ENCODE measurements around the gene PPIB. TPM values are rescaled to one million over a fixed set of nuclear protein-coding genes. Genes with fewer than 3 reads are reported as not detected.
"Not testable (repeated sequence)": the region's sequence is repeated elsewhere in the genome, so short reads cannot be mapped to it uniquely, and the experiment has no call there.

The PPIB gene
- total and polyA plus RNA-seq, 12 donors, result 60.3 to 600 (median 88.1) TPM

GRCh38 chr15:64121614-64122013 lies 41.2 kb downstream of the PPIB start:
- no peak for ATAC-seq
- Histone ChIP-seq H3K36me3 (peaks cover 0 to 100% (median 58%) of the 10 kb centered on the region in 9 donors), H3K27ac (no peak overlapping the region), H3K9me3 (no peaks in the 10 kb centered on the region), H3K27me3 (no peaks in the 10 kb centered on the region), H3K4me1 (no peaks in the 10 kb centered on the region), H3K4me3 (no peak overlapping the region)
- 91 to 92% methylated on average over 4 of the region's 4 CpGs for WGBS, 2 donors
- TF ChIP-seq CTCF (IDR thresholded peaks at IDR 0.05), result no peak
- no peak for DNase-seq
- intact Hi-C loops (cut with DNase I), result no loop called here

- H3K9me3 ChIP-seq; ATAC-seq; H3K4me3 ChIP-seq; DNase-seq; H3K4me1 ChIP-seq; H3K27me3 ChIP-seq; intact Hi-C loops (cut with DNase I); H3K27ac ChIP-seq: not testable (repeated sequence)
- H3K36me3 ChIP-seq, result peaks cover 0 to 100% (median 66%) of the 10 kb centered on the region in 9 donors
- 93 to 96% methylated on average over 2 of the region's 2 CpGs for WGBS, 2 donors
Measured at GRCh38 chr15:64120322-64120721, 42.5 kb downstream of the PPIB start.

GRCh38 chr15:64117759-64118487 lies 44.9 kb downstream of the PPIB start:
- Histone ChIP-seq H3K27me3 (no peaks in the 10 kb centered on the region), H3K4me1 (peaks cover 0 to 8% (median 0%) of the 10 kb centered on the region in 9 donors), H3K4me3 (no peak overlapping the region), H3K27ac (no peak overlapping the region), H3K9me3 (no peaks in the 10 kb centered on the region), H3K36me3 (peaks cover 0 to 100% (median 79%) of the 10 kb centered on the region in 9 donors)
- ATAC-seq (no peak), DNase-seq (no peak)
- intact Hi-C loops (cut with DNase I), result no loop called here
- no peak for TF ChIP-seq CTCF (IDR thresholded peaks at IDR 0.05)
- 88 to 89% methylated on average over 5 of the region's 5 CpGs for WGBS, 2 donors

- H3K4me1 ChIP-seq, result peaks cover 0 to 56% (median 45%) of the 10 kb centered on the region in 9 donors
- no peaks in the 10 kb centered on the region for H3K27me3 ChIP-seq
- no peaks in the 10 kb centered on the region for H3K9me3 ChIP-seq
- no peak for ATAC-seq
- intact Hi-C loops (cut with DNase I), result no loop called here
- H3K36me3 ChIP-seq, result peaks cover 0 to 57% (median 42%) of the 10 kb centered on the region in 9 donors
- H3K4me3 ChIP-seq, result no peak overlapping the region
- TF ChIP-seq CTCF (IDR thresholded peaks at IDR 0.05), result no peak
- 96 to 97% methylated on average over 1 of the region's 1 CpG for WGBS, 2 donors
- H3K27ac ChIP-seq, result peak overlapping the region in 1 of 10 donors; percentile 52
- DNase-seq, result no peak
Measured at GRCh38 chr15:64112904-64113303, 49.9 kb downstream of the PPIB start.
